H1 (cell line): ENCODE results near the gene RIMBP2. TPM values are rescaled to one million over a fixed set of nuclear protein-coding genes. Genes with fewer than 3 reads are reported as not detected.

Source experiments
- CTCF ChIA-PET: fragments of 300-600 bp; sonication (Branson Sonifier 250); formaldehyde crosslinking; loops from one replicate; lab custom pipeline; 2021; ENCODE audit not compliant: partially characterized antibody; lab: Charles Lee
- POLR2A ChIA-PET: fragments of 300-600 bp; sonication (Branson Sonifier 250); formaldehyde crosslinking; loops from one replicate; lab custom pipeline; 2021; ENCODE audit warnings: inconsistent platforms; ENCODE audit not compliant: partially characterized antibody; lab: Charles Lee
- DNase-seq, 2 experiments: peaks; one replicate each; pipeline versions ENCODE4 v3.0.0 to v3.0.0-alpha.2; 2010 to 2022; ENCODE audit warnings: low spot score in 2 of 2, low read depth in 1 of 2, mixed read lengths in 1 of 2
- FAIRE-seq: peaks from 2 replicates; lab custom pipeline; 2011; peaks lifted over from hg19 to GRCh38; lab: Jason Lieb, UNC
- H2AFZ ChIP-seq: 2 replicates; pipeline ENCODE4 v1.8.1; 2012; ENCODE audit warnings: low read length, inconsistent platforms
- H2AK5ac ChIP-seq: 2 replicates; pipeline ENCODE4 v1.6.1; 2013; ENCODE audit warnings: low read depth, low read length
- H2BK120ac ChIP-seq: replicated peaks from 2 replicates; pipeline ENCODE3; 2013; ENCODE audit warnings: low read depth, low read length, inconsistent platforms
- H2BK12ac ChIP-seq: 2 replicates; pipeline ENCODE4 v1.6.1; 2013; ENCODE audit warnings: low read depth, low read length
- H2BK15ac ChIP-seq: 2 replicates; pipeline ENCODE4 v1.6.1; 2013; ENCODE audit warnings: low read length
- H2BK20ac ChIP-seq: 2 replicates; pipeline ENCODE4 v1.6.1; 2013; ENCODE audit warnings: low read length
- H2BK5ac ChIP-seq: 2 replicates; pipeline ENCODE4 v1.6.1; 2013; ENCODE audit warnings: low read depth, low read length
- H3K14ac ChIP-seq: 2 replicates; pipeline ENCODE4 v1.6.1; 2013; ENCODE audit warnings: inconsistent platforms; ENCODE audit not compliant: insufficient read length
- H3K18ac ChIP-seq: 2 replicates; pipeline ENCODE4 v1.6.1; 2013; ENCODE audit warnings: low read length; ENCODE audit errors: extremely low read depth
- H3K23ac ChIP-seq: 2 replicates; pipeline ENCODE4 v1.6.1; 2013; ENCODE audit warnings: inconsistent platforms; ENCODE audit not compliant: insufficient read length
- H3K23me2 ChIP-seq: 2 replicates; pipeline ENCODE4 v1.6.1; 2013; ENCODE audit warnings: low read depth, low read length
- H3K27ac ChIP-seq: 2 replicates; pipeline ENCODE4 v1.6.1; 2011; ENCODE audit warnings: low read depth, low read length, inconsistent platforms
- H3K27me3 ChIP-seq, 4 experiments: replicated peaks in 1 of 4; 1 replicate in 1 of 4; 2 replicates in 3 of 4; pipeline versions ENCODE4 v1.6.1 to v1.8.1; 2011 to 2013; ENCODE audit warnings: low read length in 3 of 4, mild to moderate bottlenecking in 3 of 4, inconsistent platforms in 2 of 4, mixed read lengths in 2 of 4, moderate library complexity in 1 of 4; ENCODE audit not compliant: control insufficient read depth in 3 of 4, insufficient read depth in 3 of 4; ENCODE audit errors: extremely low read depth in 1 of 4
- H3K36me3 ChIP-seq, 4 experiments: 2 replicates each; pipeline versions ENCODE4 v1.6.1 to v1.8.1; 2011 to 2013; ENCODE audit warnings: mild to moderate bottlenecking in 4 of 4, low read length in 3 of 4, moderate library complexity in 2 of 4, control low read depth in 1 of 4, inconsistent platforms in 1 of 4; ENCODE audit not compliant: insufficient read depth in 4 of 4, control insufficient read depth in 2 of 4
- H3K4ac ChIP-seq: replicated peaks from 2 replicates; pipeline ENCODE3; 2013; ENCODE audit warnings: low read length, low read depth, mixed read lengths, inconsistent platforms; ENCODE audit not compliant: insufficient read length
- H3K4me1 ChIP-seq, 4 experiments: replicated peaks in 1 of 4; 1 replicate in 1 of 4; 2 replicates in 3 of 4; pipeline versions ENCODE4 v1.6.1 to v1.8.1; 2011 to 2013; ENCODE audit warnings: low read length in 3 of 4, inconsistent platforms in 2 of 4, mixed read lengths in 1 of 4; ENCODE audit not compliant: insufficient read depth in 4 of 4, control insufficient read depth in 3 of 4
- H3K4me2 ChIP-seq, 2 experiments: 2 replicates each; pipeline versions ENCODE4 v1.6.1 to v1.8.1; 2011 to 2013; ENCODE audit warnings: low read depth in 2 of 2, low read length in 2 of 2, control low read depth in 1 of 2, inconsistent platforms in 1 of 2, mild to moderate bottlenecking in 1 of 2; ENCODE audit not compliant: insufficient read depth in 1 of 2
- H3K4me3 ChIP-seq, 4 experiments: fragments of 200-600, 300-600 bp in 1 of 4; sonication (generic), shearing (Covaris generic), sonication (Bioruptor Twin) in 1 of 4; 2 replicates each; pipeline versions ENCODE4 v1.5.1 to v1.8.1; 2011 to 2016; ENCODE audit warnings: low read length in 4 of 4, low read depth in 3 of 4, control low read depth in 2 of 4, inconsistent platforms in 2 of 4, mild to moderate bottlenecking in 2 of 4, mixed read lengths in 1 of 4, moderate library complexity in 1 of 4; ENCODE audit not compliant: insufficient read depth in 2 of 4; ENCODE audit errors: extremely low read depth in 1 of 4
- H3K56ac ChIP-seq: replicated peaks from 2 replicates; pipeline ENCODE3; 2013; ENCODE audit warnings: low read depth, mild to moderate bottlenecking, mixed read lengths, low read length, inconsistent platforms; ENCODE audit not compliant: insufficient read length
- H3K79me1 ChIP-seq: 2 replicates; pipeline ENCODE4 v1.6.1; 2013; ENCODE audit warnings: low read depth, low read length, control low read depth
- H3K79me2 ChIP-seq, 2 experiments: 2 replicates each; pipeline versions ENCODE4 v1.6.1 to v1.8.1; 2012 to 2013; ENCODE audit warnings: low read length in 2 of 2, mild to moderate bottlenecking in 2 of 2, inconsistent platforms in 1 of 2; ENCODE audit not compliant: insufficient read depth in 2 of 2, control insufficient read depth in 1 of 2
- H3K9ac ChIP-seq, 4 experiments: replicated peaks in 1 of 4; 1 replicate in 1 of 4; 2 replicates in 3 of 4; pipeline versions ENCODE4 v1.6.1 to v1.8.1; 2011 to 2013; ENCODE audit warnings: low read depth in 3 of 4, low read length in 3 of 4, control low read depth in 2 of 4, mild to moderate bottlenecking in 2 of 4, moderate library complexity in 2 of 4, inconsistent platforms in 1 of 4; ENCODE audit errors: extremely low read depth in 1 of 4
- H3K9me3 ChIP-seq, 2 experiments: 2 replicates each; pipeline versions ENCODE4 v1.6.1 to v1.8.1; 2012 to 2013; ENCODE audit warnings: mild to moderate bottlenecking in 2 of 2, moderate library complexity in 2 of 2, control low read depth in 1 of 2, inconsistent platforms in 1 of 2, low read depth in 1 of 2, low read length in 1 of 2, mixed read lengths in 1 of 2; ENCODE audit not compliant: insufficient read depth in 2 of 2
- H4K20me1 ChIP-seq, 2 experiments: replicated peaks in 1 of 2; 2 replicates each; pipeline versions ENCODE3 to v1.8.1; 2011 to 2013; ENCODE audit warnings: inconsistent platforms in 2 of 2, low read length in 2 of 2, mild to moderate bottlenecking in 1 of 2; ENCODE audit not compliant: insufficient read depth in 2 of 2, control insufficient read depth in 1 of 2
- H4K5ac ChIP-seq: 2 replicates; pipeline ENCODE4 v1.6.1; 2013; ENCODE audit warnings: low read length, low read depth, mixed read lengths, inconsistent platforms; ENCODE audit not compliant: insufficient read length
- H4K8ac ChIP-seq: 2 replicates; pipeline ENCODE4 v1.8.0; 2013; ENCODE audit warnings: mild to moderate bottlenecking, moderate library complexity, low read length, inconsistent platforms; ENCODE audit not compliant: insufficient read depth; ENCODE audit errors: extremely low read depth
- H4K91ac ChIP-seq: replicated peaks from 2 replicates; pipeline ENCODE3; 2013; ENCODE audit warnings: low read length, mixed read lengths, inconsistent platforms; ENCODE audit not compliant: insufficient read length
- ASH2L ChIP-seq: fragments of 200-600, 300-600 bp; sonication (generic); IDR thresholded peaks from one replicate; pipeline ENCODE4 v1.7.1; 2017; ENCODE audit warnings: low read length
- BCL11A ChIP-seq, 2 experiments: IDR thresholded peaks; one replicate each; pipeline ENCODE4 v1.6.1; 2011; ENCODE audit warnings: low read depth in 2 of 2, low read length in 2 of 2, mild to moderate bottlenecking in 2 of 2
- KDM1A ChIP-seq: fragments of 200-600, 300-600 bp; sonication (generic); IDR thresholded peaks from 2 replicates; pipeline ENCODE4 v1.7.1; 2016; ENCODE audit warnings: mild to moderate bottlenecking, low read length, borderline replicate concordance
- NANOG ChIP-seq: IDR thresholded peaks from 2 replicates; pipeline ENCODE4 v1.6.1; 2011; ENCODE audit warnings: low read length, low read depth, mild to moderate bottlenecking, inconsistent platforms; ENCODE audit not compliant: insufficient read depth, poor library complexity, severe bottlenecking
- PHF8 ChIP-seq: fragments of 200-600 bp; sonication (generic); conservative IDR thresholded peaks from 2 replicates; pipeline ENCODE4 v1.7.1; 2012; ENCODE audit warnings: low read depth, mild to moderate bottlenecking, inconsistent platforms, low read length, moderate library complexity
- TCF12 ChIP-seq: IDR thresholded peaks from 2 replicates; pipeline ENCODE4 v1.6.1; 2011; ENCODE audit warnings: low read depth, mild to moderate bottlenecking, low read length
- WGBS, 2 experiments: shearing (Covaris generic) in 1 of 2; methylation state at CpG; one replicate each; pipeline versions ENCODE4 v1.1.6 to v1.1.7; 2013 to 2015; ENCODE audit warnings: low lambda C conversion rate in 2 of 2, mixed read lengths in 2 of 2, inconsistent platforms in 1 of 2, low coverage in 1 of 2, missing lambda C conversion rate in 1 of 2; ENCODE audit not compliant: insufficient replicate concordance in 2 of 2, insufficient coverage in 1 of 2, insufficient read length in 1 of 2; ENCODE audit errors: extremely low coverage in 1 of 2, missing lambda C conversion rate in 1 of 2; 5-methylcytosine and 5-hydroxymethylcytosine counted together
- polyA plus RNA-seq, 7 experiments: library from polyadenylated mRNA; depleted of rRNA in 3 of 7; stranded (reverse) in 5 of 7; unstranded in 2 of 7; fragments of >200 nt in 5 of 7; fragments of 200-250 nt in 2 of 7; gene quantifications; 1 replicate in 5 of 7; 2 replicates in 1 of 7; 4 replicates in 1 of 7; pipeline versions ENCODE4 v1.2.1 to v1.2.3, GENCODE V29; 2011 to 2013; ENCODE audit warnings: missing spikeins in 2 of 7, mixed read lengths in 2 of 7
- total RNA-seq: library from RNA; stranded (reverse); fragmentation: NEBNext Ultra II Directional; extraction: Animal tissue kit (Norgen Biotek cat#: 25700); gene quantifications from 2 replicates; pipeline ENCODE4 v1.2.1, GENCODE V29; 2021
- TF ChIP-seq, protein P1 (sequence below), 3 experiments: IDR thresholded peaks; 1 replicate in 2 of 3; 2 replicates in 1 of 3; pipeline versions ENCODE4 v1.5.1 to v1.6.1; 2011; ENCODE audit warnings: low read length in 3 of 3, mild to moderate bottlenecking in 3 of 3, inconsistent platforms in 2 of 3, low read depth in 1 of 3, moderate library complexity in 1 of 3; ENCODE audit not compliant: insufficient read depth in 1 of 3; ENCODE audit errors: control extremely low read depth in 1 of 3
- TF ChIP-seq, protein P2 (sequence below): IDR thresholded peaks from 2 replicates; pipeline ENCODE4 v1.6.1; 2012; ENCODE audit warnings: inconsistent platforms
- TF ChIP-seq, protein P3 (sequence below): IDR thresholded peaks from 2 replicates; pipeline ENCODE4 v1.6.1; 2011; ENCODE audit warnings: low read depth, mild to moderate bottlenecking, low read length; ENCODE audit not compliant: insufficient read depth

Gene RIMBP2
- total and polyA plus RNA-seq, 2 of the 8 experiments (the other 6 are each of a cell fraction or from before 2014, with no cell fraction given), result 0.18 to 0.65 TPM

DNA sequence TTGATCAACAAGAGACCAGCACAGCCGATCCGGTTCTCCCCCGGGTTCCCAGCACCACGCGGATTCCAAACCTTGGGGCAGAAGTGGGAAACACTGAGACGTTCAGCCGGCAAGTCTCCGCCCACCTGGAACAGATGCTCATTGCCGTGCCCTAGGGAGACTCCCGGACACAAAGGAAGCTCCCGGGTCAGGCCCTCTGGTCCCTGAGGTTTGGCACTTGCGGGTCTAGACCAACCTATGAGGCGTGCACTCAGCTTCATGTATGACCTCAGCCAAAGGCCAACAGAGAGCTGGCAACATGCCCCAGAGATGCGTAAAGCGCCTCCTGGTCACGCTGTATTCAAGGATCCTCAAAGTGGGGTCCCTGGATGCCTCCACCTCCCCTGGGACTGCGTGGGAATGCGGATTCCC lies 2.5 kb downstream of the RIMBP2 start:
- no peak overlapping the region for H2BK120ac ChIP-seq
- peaks cover 21% of the 10 kb centered on the region for H3K23me2 ChIP-seq
- H3K56ac ChIP-seq, result no peak overlapping the region
- no peak overlapping the region for H2BK20ac ChIP-seq
- FAIRE-seq, result no peak
- peaks cover 37 to 64% (median 58%) of the 10 kb centered on the region in 4 experiments for H3K27me3 ChIP-seq
- POLR2A ChIA-PET, result interaction anchor here (1.2 kb wide), 1 partner anchor 24 kb away, joined by 3 read pairs; no protein-coding TSS in a partner anchor
- no peak overlapping the region for H3K23ac ChIP-seq
- H3K9ac ChIP-seq, result no peak overlapping the region
- H3K4me3 ChIP-seq, result peak overlapping the region in 1 of 4 experiments; percentile 67; a peak in 2 of 8 replicates
- H2BK5ac ChIP-seq, result no peak overlapping the region
- H4K8ac ChIP-seq, result no peak overlapping the region
- H2BK12ac ChIP-seq, result peak overlapping the region; percentile 75; the same call in 1 of the 2 replicates
- peaks cover 4% of the 10 kb centered on the region in 2 experiments for H4K20me1 ChIP-seq
- no peak overlapping the region for H2AK5ac ChIP-seq
- H3K4ac ChIP-seq, result no peak overlapping the region
- H4K5ac ChIP-seq, result no peak overlapping the region
- H3K4me2 ChIP-seq, result peak overlapping the region; percentile 94 to 96
- no peaks in the 10 kb centered on the region for H3K79me1 ChIP-seq
- H3K79me2 ChIP-seq, result no peaks in the 10 kb centered on the region
- H4K91ac ChIP-seq, result no peak overlapping the region
- H3K18ac ChIP-seq, result no peak overlapping the region; the same call in 1 of the 2 replicates
- no peak overlapping the region for H3K14ac ChIP-seq
- CTCF ChIA-PET, result interaction anchor here (0.7 to 1.3 kb wide), 3 partner anchors 10 to 42 kb away, joined by 3 read pairs; no protein-coding TSS in a partner anchor
- 44% methylated on average over 18 of the region's 18 CpGs; no CpG with 5 or more reads in 1 of the 2 experiments for WGBS, 2 experiments
- H3K4me1 ChIP-seq, result peaks cover 4 to 18% (median 11%) of the 10 kb centered on the region in 4 experiments
- H3K36me3 ChIP-seq, result no peaks in the 10 kb centered on the region
- no peak overlapping the region for H3K27ac ChIP-seq
- no peak overlapping the region for H2AFZ ChIP-seq
- no peak overlapping the region for H2BK15ac ChIP-seq
- DNase-seq, result no peak
- peaks cover 5 to 8% of the 10 kb centered on the region in 2 experiments; a peak in 3 of 4 replicates for H3K9me3 ChIP-seq
- TF ChIP-seq, protein P1, sequence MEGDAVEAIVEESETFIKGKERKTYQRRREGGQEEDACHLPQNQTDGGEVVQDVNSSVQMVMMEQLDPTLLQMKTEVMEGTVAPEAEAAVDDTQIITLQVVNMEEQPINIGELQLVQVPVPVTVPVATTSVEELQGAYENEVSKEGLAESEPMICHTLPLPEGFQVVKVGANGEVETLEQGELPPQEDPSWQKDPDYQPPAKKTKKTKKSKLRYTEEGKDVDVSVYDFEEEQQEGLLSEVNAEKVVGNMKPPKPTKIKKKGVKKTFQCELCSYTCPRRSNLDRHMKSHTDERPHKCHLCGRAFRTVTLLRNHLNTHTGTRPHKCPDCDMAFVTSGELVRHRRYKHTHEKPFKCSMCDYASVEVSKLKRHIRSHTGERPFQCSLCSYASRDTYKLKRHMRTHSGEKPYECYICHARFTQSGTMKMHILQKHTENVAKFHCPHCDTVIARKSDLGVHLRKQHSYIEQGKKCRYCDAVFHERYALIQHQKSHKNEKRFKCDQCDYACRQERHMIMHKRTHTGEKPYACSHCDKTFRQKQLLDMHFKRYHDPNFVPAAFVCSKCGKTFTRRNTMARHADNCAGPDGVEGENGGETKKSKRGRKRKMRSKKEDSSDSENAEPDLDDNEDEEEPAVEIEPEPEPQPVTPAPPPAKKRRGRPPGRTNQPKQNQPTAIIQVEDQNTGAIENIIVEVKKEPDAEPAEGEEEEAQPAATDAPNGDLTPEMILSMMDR (IDR thresholded peaks at IDR 0.05; ENCODE audit: control extremely low read depth in 1 of 3, insufficient read depth in 1 of 3, low read depth in 1 of 3, low read length in 3 of 3), result no peak
- TF ChIP-seq, protein P2, sequence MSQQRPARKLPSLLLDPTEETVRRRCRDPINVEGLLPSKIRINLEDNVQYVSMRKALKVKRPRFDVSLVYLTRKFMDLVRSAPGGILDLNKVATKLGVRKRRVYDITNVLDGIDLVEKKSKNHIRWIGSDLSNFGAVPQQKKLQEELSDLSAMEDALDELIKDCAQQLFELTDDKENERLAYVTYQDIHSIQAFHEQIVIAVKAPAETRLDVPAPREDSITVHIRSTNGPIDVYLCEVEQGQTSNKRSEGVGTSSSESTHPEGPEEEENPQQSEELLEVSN, result no peak
- TF ChIP-seq NANOG (no peak), KDM1A (no peak), TCF12 (no peak), BCL11A (IDR thresholded peaks at IDR 0.05; ENCODE audit: low read depth in 2 of 2, low read length in 2 of 2) (no peak), PHF8 (no peak), ASH2L (no peak)
- TF ChIP-seq, protein P3, sequence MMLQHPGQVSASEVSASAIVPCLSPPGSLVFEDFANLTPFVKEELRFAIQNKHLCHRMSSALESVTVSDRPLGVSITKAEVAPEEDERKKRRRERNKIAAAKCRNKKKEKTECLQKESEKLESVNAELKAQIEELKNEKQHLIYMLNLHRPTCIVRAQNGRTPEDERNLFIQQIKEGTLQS, result no peak
